Endometrial microvascular endothelial cells (primary cell): Measurements from ENCODE around the gene RBM20. TPM values are rescaled to one million over a fixed set of nuclear protein-coding genes. Genes with fewer than 3 reads are reported as not detected.
"Not testable (repeated sequence)": the region's sequence is repeated elsewhere in the genome, so short reads cannot be mapped to it uniquely, and the experiment has no call there.

Experiments
- in situ Hi-C: cut with HindIII; loops from 2 replicates; pipeline ENCODE4 v1.10.0; 2017; ENCODE audit warnings: low sequenced_read_pairs, low pct_unique_long_range_greater_than_20kb; ENCODE audit errors: inconsistent ontology term
- total RNA-seq: library from RNA; depleted of rRNA; stranded (reverse); fragments of >200 nt; gene quantifications from one replicate; pipeline ENCODE4 v1.2.3, GENCODE V29; 2015; ENCODE audit errors: inconsistent ontology term

RBM20 gene
- total RNA-seq = 0.19 TPM

- in situ Hi-C loops = no loop called here
Observed at GRCh38 chr10:110643653-110644597, at the start of gene RBM20. Gene RBM20, plus strand, starts transcription at chr10:110644336. Its CDS starts 119 bp downstream, at chr10:110644455.

- in situ Hi-C loops = no loop called here
Observed at GRCh38 chr10:110597476-110597875, 46.7 kb upstream of the RBM20 start.

GRCh38 chr10:110600487-110601101 lies 43.5 kb upstream of the RBM20 start:
- in situ Hi-C loops = no loop called here

GRCh38 chr10:110601581-110601980 lies 42.6 kb upstream of the RBM20 start:
- in situ Hi-C loops = no loop called here

GRCh38 chr10:110608087-110608486 lies 36.0 kb upstream of the RBM20 start:
- in situ Hi-C loops = no loop called here

- in situ Hi-C loops = no loop called here
Observed at GRCh38 chr10:110609605-110610004, 34.5 kb upstream of the RBM20 start.

GRCh38 chr10:110610308-110610774 lies 33.8 kb upstream of the RBM20 start:
- in situ Hi-C loops = no loop called here

GRCh38 chr10:110610781-110611180 lies 33.4 kb upstream of the RBM20 start:
- in situ Hi-C loops = not testable (repeated sequence)

GRCh38 chr10:110612087-110612486 lies 32.0 kb upstream of the RBM20 start:
- in situ Hi-C loops = no loop called here

GRCh38 chr10:110612629-110613028 lies 31.5 kb upstream of the RBM20 start:
- in situ Hi-C loops = no loop called here

GRCh38 chr10:110613341-110613995 lies 30.7 kb upstream of the RBM20 start:
- in situ Hi-C loops = no loop called here

GRCh38 chr10:110613996-110614495 lies 30.1 kb upstream of the RBM20 start:
- in situ Hi-C loops = no loop called here

GRCh38 chr10:110615057-110615747 lies 28.9 kb upstream of the RBM20 start:
- in situ Hi-C loops = no loop called here

GRCh38 chr10:110616493-110617033 lies 27.6 kb upstream of the RBM20 start:
- in situ Hi-C loops = no loop called here

GRCh38 chr10:110617425-110618229 lies 26.5 kb upstream of the RBM20 start:
- in situ Hi-C loops = no loop called here

- in situ Hi-C loops = no loop called here
Observed at GRCh38 chr10:110618230-110618610, 25.9 kb upstream of the RBM20 start.

GRCh38 chr10:110619514-110620397 lies 24.4 kb upstream of the RBM20 start:
- in situ Hi-C loops = no loop called here
